Islet of Langerhans (tissue), 1 donor: Measurements from ENCODE around the gene GALNT2.

Experiments used
- FAIRE-seq: peaks from one replicate; lab custom pipeline; 2011; peaks lifted over from hg19 to GRCh38; lab: Jason Lieb, UNC

Gene GALNT2

DNA sequence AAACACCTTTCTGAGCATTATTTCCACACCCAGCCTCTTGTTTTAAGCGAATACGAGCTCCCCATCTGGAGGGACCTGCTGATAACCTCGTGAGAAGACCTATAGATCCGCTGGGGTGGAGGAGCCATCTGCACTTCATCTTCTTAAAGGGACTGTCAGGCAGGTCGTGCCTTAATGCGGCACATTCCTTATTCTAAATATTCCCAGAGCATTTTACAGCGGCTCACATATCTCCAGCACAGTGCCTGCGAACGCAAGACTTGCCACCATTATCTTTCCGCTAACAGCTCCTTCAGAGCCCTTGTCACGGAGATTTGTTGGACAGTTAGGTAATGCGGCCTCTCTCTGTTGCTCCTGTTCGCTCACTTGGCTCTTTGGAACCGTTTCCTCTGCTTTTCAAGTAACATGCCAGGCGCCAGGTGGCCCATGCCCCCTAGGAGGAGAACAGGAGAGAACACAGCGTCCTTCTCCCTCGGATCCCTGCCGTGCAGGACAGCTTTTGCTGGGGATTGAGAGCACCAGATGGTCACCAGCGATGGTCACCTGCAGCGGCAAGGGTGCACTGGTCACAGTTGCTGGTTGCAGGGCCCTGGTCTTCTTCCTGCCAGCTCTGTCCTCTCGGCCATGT, 196.6 kb downstream of the GALNT2 start:
- no peak for FAIRE-seq

DNA sequence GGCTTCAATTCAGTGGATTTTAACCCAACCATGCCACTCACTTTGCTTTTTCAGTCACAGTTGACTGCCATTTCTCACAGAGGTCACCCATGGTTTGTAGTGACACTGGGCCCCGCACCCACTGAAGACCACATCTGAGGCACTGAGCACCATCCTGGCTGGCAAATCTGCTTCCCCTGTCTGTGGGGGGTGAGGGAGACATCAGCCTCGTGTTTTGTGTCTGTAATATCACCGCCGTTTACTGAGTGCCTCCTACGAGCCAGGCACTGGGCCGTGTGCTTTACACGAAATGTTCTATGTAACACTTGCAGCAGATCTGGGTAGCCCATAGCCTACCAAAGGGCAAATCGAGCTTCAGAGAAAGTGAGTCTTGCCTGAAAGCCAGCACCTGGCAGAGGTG, 197.3 kb downstream of the GALNT2 start:
- FAIRE-seq: no peak

DNA sequence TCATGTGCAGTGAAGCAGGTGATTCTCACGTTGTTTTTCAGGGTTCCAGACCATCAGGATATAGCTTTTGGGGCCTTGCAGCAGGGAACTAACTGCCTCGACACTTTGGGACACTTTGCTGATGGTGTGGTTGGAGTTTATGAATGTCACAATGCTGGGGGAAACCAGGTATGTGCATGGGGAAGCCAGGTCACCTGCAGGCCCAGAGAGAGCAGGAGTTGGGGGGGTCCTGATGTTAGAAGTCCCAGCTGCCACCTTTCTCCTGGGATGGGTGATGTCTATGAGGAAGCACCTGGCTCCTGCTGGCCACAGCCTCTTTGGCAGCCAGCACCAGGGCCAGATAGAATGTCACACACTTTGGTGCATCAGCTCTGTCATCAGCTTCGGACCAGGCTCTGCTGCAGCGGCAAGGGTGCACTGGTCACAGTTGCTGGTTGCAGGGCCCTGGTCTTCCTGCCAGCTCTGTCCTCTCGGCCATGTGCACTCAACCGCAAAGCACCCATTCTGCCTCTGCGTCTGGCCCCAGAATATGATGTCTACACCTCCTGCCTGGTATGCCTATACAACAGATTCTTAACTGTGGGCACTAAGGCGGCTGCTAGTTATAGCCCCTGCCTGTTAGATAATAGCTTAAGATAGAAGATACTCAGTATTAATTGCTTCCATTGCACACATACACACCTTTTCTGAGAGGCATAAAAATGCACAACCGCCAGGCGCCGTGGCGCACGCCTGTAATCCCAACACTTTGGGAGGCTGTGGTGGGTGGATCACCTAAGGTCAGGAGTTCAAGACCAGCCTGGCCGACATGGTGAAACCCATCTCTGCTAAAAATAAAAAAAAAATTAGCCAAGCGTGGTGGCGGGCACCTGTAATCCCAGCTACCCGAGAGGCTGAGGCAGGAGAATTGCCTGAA, 198.4 kb downstream of the GALNT2 start:
- FAIRE-seq: no peak

DNA sequence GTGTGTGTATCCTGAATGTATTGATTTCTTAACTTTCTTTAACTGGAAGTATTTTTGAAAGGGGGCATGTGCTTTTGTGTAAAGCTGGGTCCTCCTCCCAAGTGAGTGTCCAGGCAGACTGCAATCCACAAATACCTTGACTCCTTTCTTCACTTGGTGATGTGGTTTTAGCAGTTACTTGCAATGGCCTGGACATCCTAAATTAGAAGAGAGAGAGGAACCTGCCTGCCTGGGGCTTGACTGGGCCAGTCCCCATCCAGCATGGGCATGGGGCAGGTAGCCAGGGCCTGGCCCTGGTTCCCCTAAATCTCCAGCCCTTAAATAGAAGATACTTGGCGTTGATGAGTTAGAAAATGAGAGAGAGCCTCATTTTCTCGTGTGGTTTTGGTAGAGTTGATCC, 199.4 kb downstream of the GALNT2 start:
- FAIRE-seq: no peak

DNA sequence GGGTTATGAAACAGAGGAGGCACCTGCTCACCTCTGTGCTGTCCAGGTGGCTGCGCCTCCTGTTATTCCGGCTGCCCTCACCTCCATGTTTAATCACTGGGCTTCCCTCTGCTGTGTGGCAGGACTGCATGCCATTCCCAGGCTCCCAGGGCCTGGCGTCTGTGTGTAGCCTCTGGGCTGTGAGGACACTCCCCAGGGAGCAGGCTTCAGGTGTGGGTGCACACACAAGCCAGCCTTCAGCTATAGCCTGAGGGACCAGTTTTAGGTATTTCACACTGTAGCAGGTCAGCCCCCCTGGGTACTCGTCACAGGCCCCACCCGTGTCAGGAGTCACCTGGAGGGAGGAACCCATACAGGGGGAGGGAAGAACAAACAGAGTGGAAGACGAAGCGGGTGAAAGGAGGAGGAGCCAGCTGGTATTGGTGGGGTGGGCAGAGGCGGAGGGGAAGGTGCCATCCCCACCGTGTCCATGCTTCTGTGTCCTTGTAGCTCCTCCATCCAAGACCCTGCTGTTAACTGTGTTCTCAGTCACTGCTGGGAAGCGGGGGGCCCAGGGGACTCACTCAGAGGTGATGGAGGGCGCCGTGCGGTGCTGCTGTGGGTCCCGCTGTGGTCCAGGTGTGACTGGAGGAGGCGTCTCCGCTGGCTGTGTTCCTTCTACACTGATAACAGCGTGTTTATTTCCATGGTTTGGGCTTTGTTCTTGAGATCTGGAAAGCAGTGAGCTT, 200.5 kb downstream of the GALNT2 start:
- FAIRE-seq: no peak

DNA sequence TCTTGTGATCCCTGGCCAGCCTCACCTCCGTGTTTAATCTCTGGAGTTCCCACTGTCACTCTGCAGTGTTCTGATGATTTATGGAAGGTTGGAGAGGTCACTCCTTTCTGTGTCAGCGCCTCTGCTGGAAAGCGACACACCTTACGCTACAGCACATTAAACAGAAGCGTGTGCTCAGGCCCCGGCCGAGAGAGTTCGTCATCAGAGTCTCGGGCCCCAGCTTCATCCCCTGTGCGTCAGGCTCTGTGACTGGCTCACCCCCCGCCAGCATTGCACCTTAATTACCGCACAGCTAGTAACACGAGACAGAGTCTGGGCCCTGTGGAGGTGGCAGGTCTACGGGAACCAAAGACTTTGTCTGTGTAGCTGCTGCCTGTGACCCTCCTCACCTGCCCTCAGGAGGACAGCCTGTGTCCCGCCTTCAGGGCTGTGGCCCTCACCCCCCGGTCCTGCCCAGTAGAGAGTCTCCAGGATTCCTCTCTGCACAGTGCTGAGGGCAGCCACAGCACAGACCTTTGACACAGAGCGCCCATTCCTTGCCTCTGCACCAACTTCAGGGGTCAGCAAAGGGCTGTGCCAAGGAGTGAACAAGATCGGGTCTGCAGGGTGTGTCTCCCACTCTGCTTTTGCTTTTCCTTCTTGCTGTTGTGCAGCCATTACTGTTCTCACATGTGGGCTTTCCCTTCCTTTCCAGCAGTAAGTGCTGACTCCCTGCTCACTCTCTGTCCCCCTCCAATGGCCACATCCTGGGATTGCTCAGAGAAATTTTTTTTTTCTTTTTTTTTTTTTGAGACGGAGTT, 201.5 kb downstream of the GALNT2 start:
- peak; percentile 49 for FAIRE-seq

DNA sequence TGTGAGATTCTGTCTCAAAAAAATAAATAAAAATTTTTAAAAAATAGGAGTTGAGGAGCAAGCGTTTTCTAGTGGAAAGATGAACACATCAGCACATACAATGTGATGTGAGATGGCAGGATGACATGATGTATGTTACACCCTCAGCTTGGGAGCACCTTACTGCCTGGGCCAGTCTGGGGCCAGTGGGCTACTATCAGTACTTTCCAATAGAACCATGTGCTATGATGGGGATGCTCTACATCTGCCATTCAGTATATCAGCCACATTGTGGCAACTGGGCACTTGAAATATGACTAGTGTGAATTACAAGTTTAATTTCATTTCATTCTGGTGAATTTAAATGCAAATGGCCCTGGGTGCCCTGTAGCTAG, 203.1 kb downstream of the GALNT2 start:
- no peak for FAIRE-seq

DNA sequence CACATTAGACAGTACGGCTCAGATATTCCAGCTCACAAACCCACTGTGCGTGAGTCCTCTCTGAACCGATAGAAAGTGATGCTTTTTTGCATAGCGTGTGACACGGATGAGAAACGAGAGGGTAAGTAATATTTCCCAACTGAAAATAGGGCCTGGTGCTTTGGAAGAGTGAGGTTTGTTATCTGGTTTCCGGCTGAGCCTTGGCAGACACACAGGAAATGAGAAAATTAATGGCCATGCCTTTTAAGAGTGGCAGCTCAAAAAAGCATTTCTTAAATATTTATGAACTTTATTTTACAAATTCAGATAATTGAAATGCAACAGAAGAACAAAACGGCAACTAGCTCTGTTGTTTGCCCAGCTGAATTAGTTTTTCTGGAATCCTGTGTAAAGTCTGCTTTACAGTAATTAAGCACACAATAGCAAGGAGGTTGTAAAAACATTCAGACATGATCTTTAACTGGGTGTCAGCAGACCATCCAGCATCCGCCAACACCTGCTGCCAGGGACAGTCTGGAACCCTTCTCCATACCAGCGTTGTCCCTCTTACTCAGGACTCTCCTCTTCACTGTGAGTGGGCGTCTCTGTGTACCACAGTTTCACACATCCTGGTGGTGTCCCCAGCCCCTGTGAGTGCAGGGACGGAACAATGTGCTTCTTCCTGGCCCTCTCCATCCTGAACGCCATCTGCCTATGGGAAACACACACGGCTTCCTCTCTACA, 203.7 kb downstream of the GALNT2 start:
- no peak for FAIRE-seq

DNA sequence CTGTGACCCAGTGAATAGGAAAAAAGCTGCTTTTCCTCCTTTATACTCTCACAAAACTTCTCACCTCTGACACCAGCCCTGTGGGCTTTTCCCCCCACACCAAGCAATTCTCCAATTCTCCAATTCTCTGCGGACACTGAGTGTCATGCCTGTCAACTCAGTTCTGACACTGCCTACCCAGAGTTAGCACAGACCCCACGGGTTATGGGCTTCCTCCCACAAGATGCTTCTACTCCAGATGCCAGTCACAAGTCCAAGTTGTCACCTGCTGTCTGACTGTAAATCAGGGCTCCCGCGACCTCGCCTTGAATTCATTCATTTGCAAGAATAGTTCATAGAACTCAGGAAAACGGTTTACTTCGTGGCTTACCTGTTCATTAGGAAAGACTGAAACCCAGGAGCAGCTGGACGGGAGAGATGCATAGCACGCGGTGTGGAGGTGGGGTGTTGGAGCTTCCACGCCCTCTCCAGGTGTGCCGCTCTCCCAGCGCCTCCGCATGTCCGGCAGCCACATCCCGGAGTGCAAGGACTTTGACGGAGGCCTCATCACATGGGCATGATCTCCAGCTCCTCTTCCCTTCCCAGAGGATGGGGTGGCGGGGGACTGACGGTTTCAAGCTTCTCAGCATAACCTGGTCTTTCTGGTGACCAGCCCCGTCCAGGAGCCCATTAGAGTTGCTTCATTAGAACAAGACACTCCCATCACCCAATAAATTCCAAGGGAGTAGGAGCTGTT, 204.4 kb downstream of the GALNT2 start:
- FAIRE-seq: no peak

DNA sequence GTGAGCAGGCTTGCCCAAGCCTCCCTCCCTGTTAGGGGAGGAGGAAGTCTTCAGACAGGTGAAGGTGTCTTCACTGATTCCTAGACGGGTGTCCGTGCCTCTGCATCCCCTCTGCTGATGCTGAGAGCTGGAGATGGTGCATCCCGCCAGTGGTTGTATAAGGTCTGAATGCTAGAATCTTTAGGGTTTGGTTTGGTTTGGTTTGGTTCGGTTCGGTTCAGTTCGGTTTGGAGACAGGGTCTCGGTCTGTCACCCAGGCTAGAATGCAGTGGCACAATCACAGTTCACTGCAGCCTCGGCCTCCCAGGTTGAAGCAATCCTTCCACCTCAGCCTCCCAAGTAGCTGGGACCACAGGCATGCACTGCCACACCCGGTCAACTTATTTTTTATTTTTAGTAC, 205.5 kb downstream of the GALNT2 start:
- no peak for FAIRE-seq

DNA sequence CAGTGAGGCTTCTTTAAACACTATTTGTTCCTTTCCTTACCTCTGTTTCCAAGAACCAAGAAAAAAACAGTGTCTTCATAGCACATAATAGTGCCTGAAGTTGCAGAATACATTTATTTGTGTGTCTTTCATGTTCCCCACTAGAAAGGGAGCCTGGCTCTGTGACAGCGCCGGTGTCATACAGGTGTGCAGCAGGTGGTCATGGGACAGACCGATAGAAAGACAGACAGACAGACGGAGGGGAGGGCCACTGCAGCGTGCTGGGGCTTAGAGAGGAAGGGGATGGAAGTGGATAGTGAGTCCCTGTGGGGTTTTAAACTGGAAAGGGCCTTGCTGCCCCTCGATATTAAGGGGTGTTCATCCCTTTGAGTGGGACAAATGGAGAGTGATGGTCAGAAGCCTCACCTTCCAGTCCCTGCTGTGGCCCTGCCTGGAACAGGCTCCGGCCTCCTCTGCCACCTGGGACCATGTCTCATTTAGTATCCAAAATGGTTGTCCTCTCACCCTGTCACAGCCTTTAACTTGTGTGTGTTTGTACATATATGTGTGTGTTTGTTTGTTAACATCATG, 206.2 kb downstream of the GALNT2 start:
- no peak for FAIRE-seq

DNA sequence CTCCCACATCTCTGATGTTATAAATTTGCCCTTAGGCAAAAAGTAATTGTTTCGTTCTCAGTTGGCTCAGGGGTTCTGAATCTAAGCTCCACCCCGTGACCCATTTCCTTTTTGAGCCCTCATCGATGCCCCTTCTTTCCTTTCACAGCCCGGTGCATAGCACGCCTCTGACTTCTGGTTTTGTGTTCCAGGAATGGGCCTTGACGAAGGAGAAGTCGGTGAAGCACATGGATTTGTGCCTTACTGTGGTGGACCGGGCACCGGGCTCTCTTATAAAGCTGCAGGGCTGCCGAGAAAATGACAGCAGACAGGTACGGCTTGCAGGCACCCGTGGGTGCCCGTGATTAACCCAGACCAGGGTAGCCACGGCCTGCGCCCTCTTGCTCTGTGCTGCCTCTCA, 207.2 kb downstream of the GALNT2 start:
- no peak for FAIRE-seq

DNA sequence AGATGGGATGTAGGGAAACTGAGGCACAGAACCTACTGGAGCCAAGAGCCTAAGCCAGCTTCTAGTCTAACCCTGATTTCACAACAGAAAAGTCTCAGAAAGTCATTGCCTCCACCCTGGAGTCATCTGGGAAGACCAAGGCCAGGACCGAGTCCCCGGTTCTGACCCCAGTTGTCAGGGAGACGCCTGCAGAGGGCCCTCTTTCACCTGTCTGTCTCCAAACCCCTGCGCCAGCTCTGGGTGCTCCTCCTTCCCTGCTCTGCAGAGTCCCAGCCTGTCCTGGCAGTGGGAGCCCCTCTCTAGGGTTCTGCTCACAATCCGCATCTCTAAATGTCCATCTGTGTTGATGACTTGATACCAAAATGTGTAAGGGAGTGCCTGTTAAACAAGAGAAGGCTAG, 209.4 kb downstream of the GALNT2 start:
- no peak for FAIRE-seq

DNA sequence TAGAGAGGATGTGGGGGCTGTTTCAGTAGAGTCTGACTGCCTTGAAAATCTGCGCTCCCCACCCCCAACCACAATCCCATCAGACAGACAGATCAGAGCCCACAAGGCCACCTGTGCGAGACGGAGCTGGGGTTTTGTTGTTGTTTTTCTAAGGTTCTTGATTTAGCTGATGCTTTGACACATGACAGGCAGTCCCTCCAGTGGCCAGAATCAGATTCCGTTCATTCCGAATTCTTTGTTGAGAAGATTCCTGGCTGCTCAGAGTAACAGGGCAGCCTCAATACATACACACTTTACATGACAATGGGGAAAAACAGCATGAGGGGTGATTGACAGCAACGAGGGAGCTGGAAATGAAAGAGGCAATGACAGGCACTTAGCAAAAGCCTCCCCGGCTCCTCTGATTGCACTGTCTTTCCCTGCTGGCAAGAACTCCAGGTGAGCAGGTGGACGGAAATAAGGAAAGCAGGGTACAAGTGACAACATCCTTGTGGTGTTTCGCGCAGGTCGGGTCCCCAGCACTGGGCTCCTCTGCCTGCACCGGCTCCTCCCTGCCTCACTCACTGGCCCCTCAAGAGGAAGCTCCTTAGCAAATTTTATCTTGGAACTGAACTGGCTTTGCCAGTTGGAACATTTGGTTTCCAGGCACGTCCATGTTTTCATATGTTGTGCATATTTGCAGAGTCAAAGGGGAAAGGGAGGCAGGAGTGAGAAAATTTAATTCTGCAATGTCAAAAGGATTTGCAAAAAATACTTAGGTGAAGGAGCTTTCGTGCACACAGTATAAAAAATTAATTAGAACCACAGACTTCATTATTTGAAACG, 210.4 kb downstream of the GALNT2 start:
- FAIRE-seq: no peak

DNA sequence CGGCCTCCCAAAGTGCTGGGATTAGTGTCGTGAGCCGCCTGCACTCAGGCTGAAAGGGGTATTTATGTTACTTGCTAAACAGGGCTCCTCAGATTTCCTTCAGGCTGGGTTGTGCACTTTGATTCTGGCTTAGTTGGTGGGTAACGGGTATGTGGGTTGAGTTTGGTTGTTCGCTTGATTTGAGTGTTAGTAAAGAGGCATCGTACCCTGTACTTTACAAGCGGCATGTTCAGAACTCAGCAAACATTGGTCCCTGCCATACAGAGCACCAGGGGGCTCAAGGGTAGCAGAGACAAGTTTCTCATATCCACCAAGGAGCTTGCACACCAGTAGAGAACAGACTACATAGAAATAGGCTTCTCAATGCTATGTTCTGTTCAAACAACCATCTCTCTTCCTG, 211.3 kb downstream of the GALNT2 start:
- no peak for FAIRE-seq

DNA sequence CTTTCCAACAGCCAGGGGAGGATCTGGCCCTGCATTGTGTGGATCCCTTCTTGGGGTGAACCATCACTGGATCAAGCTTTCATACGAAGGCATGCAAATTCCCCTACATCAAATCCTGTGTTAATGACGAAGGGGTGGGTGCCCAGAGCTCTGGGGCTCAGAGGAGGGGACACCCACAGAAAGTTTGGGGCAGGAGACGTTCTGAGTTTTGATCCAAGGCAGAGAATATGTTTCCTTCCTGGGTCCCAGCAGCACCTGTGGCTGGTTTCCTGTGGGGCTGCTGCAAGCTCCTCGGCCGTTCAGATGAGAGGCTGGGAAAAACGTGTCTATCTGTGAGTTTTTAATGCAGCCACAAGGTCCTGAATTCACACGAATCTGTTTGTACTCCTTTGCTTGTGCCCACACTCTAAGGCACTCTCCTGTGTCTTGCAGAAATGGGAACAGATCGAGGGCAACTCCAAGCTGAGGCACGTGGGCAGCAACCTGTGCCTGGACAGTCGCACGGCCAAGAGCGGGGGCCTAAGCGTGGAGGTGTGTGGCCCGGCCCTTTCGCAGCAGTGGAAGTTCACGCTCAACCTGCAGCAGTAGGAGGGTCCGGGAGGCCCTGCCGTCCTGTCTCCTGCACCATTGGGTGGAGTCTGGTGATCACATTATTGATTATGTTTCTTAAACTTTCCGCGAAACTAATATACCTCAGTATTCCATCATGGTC, 212.0 kb downstream of the GALNT2 start:
- FAIRE-seq: no peak

DNA sequence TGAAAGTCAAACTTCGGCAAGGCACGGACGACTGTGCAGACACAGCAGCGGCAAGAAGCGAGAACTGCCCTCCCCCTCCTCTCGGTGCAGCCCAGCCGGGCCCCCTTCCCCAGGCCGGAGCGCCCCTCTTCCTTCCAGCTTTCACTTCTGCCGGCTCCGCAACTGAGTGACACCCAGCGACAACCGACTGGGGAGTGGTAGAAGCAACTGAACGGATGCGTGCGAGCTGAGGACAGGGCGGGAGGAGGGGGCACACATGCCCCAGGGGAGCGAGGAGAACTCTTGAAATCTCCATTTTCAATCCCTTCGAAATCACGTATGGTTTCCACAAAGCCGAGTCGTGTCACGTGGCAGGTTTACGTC, 212.5 kb downstream of the GALNT2 start:
- no peak for FAIRE-seq

DNA sequence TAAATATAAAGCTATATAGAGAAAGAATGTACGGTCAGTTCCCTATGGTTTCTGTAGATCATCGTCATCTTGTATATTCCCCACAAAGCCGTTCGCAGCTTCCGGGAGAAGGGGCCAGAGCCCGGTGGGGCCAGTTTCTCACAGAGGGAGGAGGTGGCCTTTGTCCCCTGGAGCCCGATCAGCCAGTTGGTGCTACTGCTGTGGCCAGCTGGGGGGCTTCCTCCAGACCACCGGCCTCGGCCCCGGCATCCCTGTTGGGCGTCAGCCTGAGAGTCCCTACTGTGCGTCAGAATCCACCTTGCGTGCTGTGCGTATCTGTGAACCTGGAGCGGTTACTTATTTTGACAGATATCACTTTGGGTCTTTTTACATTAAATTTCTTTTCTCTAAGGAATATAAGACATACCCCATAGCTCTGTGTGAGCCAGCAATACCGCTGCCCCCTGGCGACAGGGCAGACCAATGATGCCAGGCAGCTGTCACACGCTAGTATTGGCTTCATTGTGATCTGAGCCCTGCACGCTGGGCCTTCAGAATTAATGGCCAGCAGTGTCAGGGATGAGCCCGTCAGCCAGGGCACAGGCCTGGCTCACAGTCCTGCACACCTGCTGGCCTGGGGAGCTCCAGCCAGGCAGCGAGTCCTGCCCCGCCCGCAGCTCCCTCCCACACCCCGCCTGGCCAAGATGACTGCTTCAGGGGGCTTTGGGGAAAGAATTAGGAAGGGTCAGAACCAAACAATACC, 213.2 kb downstream of the GALNT2 start:
- no peak for FAIRE-seq
